Effector memory CD4-positive, alpha-beta T cell (primary cell): ENCODE data around the gene SMAD1.

Experiments used
- DNase-seq, 3 donors: peaks; one replicate each; pipeline ENCODE4 v3.0.0-alpha.2; 2020
- H3K27ac ChIP-seq: 2 replicates; pipeline ENCODE4 v1.7.0; 2013; ENCODE audit warnings: mild to moderate bottlenecking, low read length, moderate library complexity; ENCODE audit not compliant: insufficient read depth, poor library complexity, severe bottlenecking
- H3K27me3 ChIP-seq: replicated peaks from 2 replicates; pipeline ENCODE4 v1.7.0; 2013; ENCODE audit warnings: mild to moderate bottlenecking, low read length; ENCODE audit not compliant: insufficient read depth, control insufficient read depth, poor library complexity, severe bottlenecking
- H3K36me3 ChIP-seq: 2 replicates; pipeline ENCODE4 v1.7.0; 2013; ENCODE audit warnings: mild to moderate bottlenecking, low read length, moderate library complexity; ENCODE audit not compliant: control insufficient read depth, insufficient read depth
- H3K4me1 ChIP-seq: 2 replicates; pipeline ENCODE4 v1.7.0; 2013; ENCODE audit warnings: low read length, mild to moderate bottlenecking; ENCODE audit not compliant: control insufficient read depth, insufficient read depth, poor library complexity, severe bottlenecking
- H3K4me3 ChIP-seq: 2 replicates; pipeline ENCODE4 v1.7.0; 2013; ENCODE audit warnings: low read length, low read depth, mild to moderate bottlenecking; ENCODE audit not compliant: insufficient read depth, poor library complexity, severe bottlenecking
- H3K9me3 ChIP-seq: 2 replicates; pipeline ENCODE4 v1.7.0; 2013; ENCODE audit warnings: mild to moderate bottlenecking, low read length, moderate library complexity; ENCODE audit not compliant: control insufficient read depth

The SMAD1 gene

GRCh38 chr4:145487631-145488030 lies 6.0 kb downstream of the SMAD1 start:
- no peak overlapping the region for H3K4me3 ChIP-seq
- no peak for DNase-seq
- H3K4me1 ChIP-seq, result peaks cover 4% of the 10 kb centered on the region
- no peaks in the 10 kb centered on the region for H3K27me3 ChIP-seq
- no peaks in the 10 kb centered on the region for H3K9me3 ChIP-seq
- H3K27ac ChIP-seq, result no peak overlapping the region
- no peaks in the 10 kb centered on the region for H3K36me3 ChIP-seq

GRCh38 chr4:145488310-145488709 lies 6.7 kb downstream of the SMAD1 start:
- no peak overlapping the region for H3K27ac ChIP-seq
- no peak for DNase-seq

GRCh38 chr4:145489556-145489955 lies 7.9 kb downstream of the SMAD1 start:
- Histone ChIP-seq H3K27ac (no peak overlapping the region), H3K4me3 (no peak overlapping the region), H3K4me1 (no peaks in the 10 kb centered on the region), H3K36me3 (no peaks in the 10 kb centered on the region), H3K27me3 (no peaks in the 10 kb centered on the region), H3K9me3 (no peaks in the 10 kb centered on the region)
- no peak for DNase-seq

More at GRCh38 chr4:145488310-145488709, 6.7 kb downstream of the SMAD1 start:
- no peaks in the 10 kb centered on the region for H3K36me3 ChIP-seq
- no peaks in the 10 kb centered on the region for H3K27me3 ChIP-seq
- H3K9me3 ChIP-seq, result no peaks in the 10 kb centered on the region
- H3K4me3 ChIP-seq, result no peak overlapping the region
- H3K4me1 ChIP-seq, result no peaks in the 10 kb centered on the region

- Histone ChIP-seq H3K9me3 (no peaks in the 10 kb centered on the region), H3K27ac (no peak overlapping the region), H3K4me3 (no peak overlapping the region), H3K4me1 (no peaks in the 10 kb centered on the region), H3K27me3 (no peaks in the 10 kb centered on the region), H3K36me3 (no peaks in the 10 kb centered on the region)
- DNase-seq, result no peak
These were observed 8.7 kb downstream of the SMAD1 start for GRCh38 chr4:145490361-145490760.

GRCh38 chr4:145490796-145491195 lies 9.1 kb downstream of the SMAD1 start:
- DNase-seq, result no peak
- Histone ChIP-seq H3K27ac (no peak overlapping the region), H3K27me3 (no peaks in the 10 kb centered on the region)

GRCh38 chr4:145492376-145492775 lies 10.7 kb downstream of the SMAD1 start:
- Histone ChIP-seq H3K9me3 (no peaks in the 10 kb centered on the region), H3K36me3 (no peaks in the 10 kb centered on the region), H3K4me1 (no peaks in the 10 kb centered on the region), H3K27ac (no peak overlapping the region), H3K27me3 (no peaks in the 10 kb centered on the region), H3K4me3 (no peak overlapping the region)
- DNase-seq, result no peak

More at GRCh38 chr4:145490796-145491195, 9.1 kb downstream of the SMAD1 start:
- H3K36me3 ChIP-seq, result no peaks in the 10 kb centered on the region
- H3K4me1 ChIP-seq, result no peaks in the 10 kb centered on the region
- no peaks in the 10 kb centered on the region for H3K9me3 ChIP-seq
- no peak overlapping the region for H3K4me3 ChIP-seq

GRCh38 chr4:145493166-145493565 lies 11.5 kb downstream of the SMAD1 start:
- no peak overlapping the region for H3K4me3 ChIP-seq
- H3K9me3 ChIP-seq, result no peaks in the 10 kb centered on the region
- H3K36me3 ChIP-seq, result no peaks in the 10 kb centered on the region
- H3K4me1 ChIP-seq, result no peaks in the 10 kb centered on the region
- no peak overlapping the region for H3K27ac ChIP-seq
- no peak for DNase-seq
- H3K27me3 ChIP-seq, result no peaks in the 10 kb centered on the region

- DNase-seq, result no peak
- Histone ChIP-seq H3K27ac (no peak overlapping the region), H3K36me3 (no peaks in the 10 kb centered on the region), H3K4me1 (no peaks in the 10 kb centered on the region), H3K27me3 (no peaks in the 10 kb centered on the region), H3K9me3 (no peaks in the 10 kb centered on the region), H3K4me3 (no peak overlapping the region)
These were observed 13.1 kb downstream of the SMAD1 start for GRCh38 chr4:145494666-145495270.

- Histone ChIP-seq H3K4me3 (no peak overlapping the region), H3K27me3 (no peaks in the 10 kb centered on the region), H3K36me3 (no peaks in the 10 kb centered on the region), H3K9me3 (no peaks in the 10 kb centered on the region), H3K4me1 (no peaks in the 10 kb centered on the region), H3K27ac (no peak overlapping the region)
- DNase-seq, result no peak
These were observed 14.6 kb downstream of the SMAD1 start for GRCh38 chr4:145496292-145496691.

GRCh38 chr4:145497199-145498149 lies 15.8 kb downstream of the SMAD1 start:
- Histone ChIP-seq H3K27me3 (no peaks in the 10 kb centered on the region), H3K9me3 (no peaks in the 10 kb centered on the region), H3K27ac (no peak overlapping the region), H3K36me3 (no peaks in the 10 kb centered on the region), H3K4me1 (no peaks in the 10 kb centered on the region), H3K4me3 (no peak overlapping the region)
- no peak for DNase-seq
